ENCODE data around the gene SETD3.

SETD3 gene

DNA sequence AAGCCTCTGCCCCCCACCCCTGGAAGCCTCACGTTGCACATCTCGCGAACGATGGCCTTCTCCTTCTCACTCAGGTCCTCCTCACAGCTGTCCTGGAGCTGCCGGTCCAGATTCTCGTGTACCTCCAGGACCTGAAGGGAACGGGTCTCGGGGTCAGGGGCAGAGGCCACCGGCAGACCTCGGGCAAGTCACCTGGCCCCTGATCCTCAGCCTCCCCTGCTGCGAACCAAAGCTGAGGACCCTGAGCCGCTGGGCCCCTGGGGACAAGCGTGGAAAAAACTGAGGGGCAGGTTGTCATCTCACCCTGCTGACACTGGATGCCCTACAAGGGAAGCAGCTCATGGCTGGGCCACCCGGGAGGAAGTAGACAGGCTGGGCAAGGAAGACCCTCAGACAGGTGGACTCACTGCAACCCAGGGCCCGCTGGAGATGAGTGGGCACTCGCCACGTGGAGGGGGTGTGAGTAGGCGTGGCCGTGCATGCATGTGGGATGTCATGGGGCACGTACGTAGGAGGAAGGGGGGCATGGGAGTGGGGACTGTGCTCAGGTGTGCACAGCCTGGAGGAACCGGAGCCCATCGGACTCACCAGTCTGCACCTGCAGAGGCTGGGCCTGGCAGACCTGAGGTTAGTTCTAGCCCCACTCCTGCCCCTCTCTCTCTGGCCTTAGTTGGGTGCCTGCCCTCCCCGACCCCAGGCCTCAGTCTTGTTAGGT lies 35.7 kb upstream of the SETD3 start:
- DNase-seq, result peak; percentile 33

DNA sequence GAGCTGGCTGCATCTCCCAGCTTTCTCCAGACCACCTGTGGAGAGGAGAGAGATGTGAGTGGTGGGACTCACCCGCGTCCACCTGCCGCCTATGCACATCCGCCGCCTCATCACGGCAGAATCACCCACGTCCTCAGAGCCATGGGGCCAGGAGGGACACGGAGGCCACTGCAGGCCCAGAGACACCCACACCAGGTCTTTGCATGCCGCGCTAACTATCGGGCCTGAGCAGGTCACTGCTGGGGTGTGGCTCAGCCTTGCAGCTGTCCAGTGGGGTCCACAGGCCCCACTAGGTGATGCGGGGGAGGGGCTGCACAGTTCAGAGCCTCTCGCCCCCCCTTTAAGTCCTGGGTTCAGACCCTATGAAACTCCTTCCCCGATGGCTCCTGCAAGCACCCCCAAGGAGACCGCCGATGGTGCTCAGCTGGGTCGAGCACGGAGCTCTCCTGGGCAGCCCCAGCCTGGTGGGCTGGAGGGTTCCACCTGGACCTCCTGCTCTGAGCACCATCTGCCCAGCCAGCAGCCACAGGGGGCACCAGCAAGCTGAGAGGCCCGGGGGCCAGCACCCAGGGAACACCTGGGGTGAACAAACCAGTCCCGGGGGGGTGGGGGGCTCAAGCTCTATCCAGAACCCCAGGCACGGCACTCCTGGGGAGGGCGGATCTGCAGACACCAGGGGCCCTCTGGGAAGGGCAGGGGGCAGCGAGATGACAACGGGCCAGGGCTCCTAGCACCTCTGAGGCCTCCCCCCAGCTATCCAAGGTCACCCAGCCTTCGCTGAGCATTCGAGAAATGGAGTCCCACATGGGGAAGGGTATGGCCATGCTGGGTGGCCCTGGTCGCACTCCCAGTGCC lies 34.9 kb upstream of the SETD3 start:
- DNase-seq, result peak; percentile 37

DNA sequence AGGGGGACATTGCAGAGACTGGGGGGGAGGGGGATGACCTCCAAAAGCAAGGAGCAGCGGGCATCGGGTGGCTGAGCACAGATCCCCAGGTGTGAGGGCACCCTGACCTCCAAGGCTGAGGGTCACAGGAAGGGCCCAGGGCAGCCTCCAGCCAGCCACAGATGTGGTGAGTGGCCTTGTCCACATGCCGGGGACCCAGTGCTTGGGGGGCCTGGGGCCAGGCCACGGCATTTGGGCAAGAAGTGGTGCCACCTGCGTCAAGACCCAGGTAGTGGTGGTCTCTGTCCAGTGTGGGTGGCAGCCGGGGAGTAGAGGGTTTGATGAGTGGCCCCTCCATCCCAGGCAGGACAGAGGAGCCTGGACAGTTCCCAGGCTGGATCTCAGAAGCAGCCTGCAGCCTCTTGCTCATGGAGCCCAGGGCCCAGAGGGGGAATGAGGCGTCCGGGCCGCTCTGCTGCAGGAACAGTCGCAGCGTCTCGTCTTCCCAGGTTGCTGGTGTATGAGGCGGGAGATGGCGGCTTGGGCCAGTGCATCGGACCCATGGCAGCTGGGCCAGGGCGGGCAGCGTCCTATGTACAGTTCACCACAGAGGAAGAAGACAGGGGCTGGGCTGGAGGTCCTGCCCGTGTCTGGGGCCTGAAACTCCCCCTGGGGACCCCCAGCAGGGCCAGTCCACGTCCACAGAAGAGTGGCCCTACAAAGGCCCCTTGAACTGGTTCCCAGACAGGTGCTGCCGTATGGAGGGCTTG lies 34.1 kb upstream of the SETD3 start:
- peak; percentile 23 for DNase-seq

GRCh38 chr14:99513946-99514551 lies 33.4 kb upstream of the SETD3 start:
- DNase-seq, result peak; percentile 42

GRCh38 chr14:99513183-99513694 lies 32.6 kb upstream of the SETD3 start:
- peak; percentile 42 for DNase-seq

GRCh38 chr14:99512571-99513182 lies 32.0 kb upstream of the SETD3 start:
- DNase-seq, result peak; percentile 34

DNA sequence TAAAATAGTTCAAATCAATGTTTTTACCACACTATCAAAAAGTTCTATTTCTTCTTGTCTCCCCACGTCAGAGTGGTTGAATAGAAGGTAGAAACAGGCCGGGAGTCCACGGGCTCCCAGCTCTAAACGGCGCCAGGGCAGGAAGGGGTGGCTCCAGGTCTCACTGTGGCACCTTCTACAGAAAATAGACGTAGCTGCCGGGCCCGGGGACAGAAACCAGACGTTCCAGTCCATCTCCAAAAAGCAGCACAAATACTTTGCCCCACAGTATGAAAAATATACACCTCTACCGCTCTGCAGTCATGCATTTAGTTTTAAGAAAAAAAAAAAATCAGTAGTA lies 31.4 kb upstream of the SETD3 start:
- DNase-seq, result peak; percentile 21

DNA sequence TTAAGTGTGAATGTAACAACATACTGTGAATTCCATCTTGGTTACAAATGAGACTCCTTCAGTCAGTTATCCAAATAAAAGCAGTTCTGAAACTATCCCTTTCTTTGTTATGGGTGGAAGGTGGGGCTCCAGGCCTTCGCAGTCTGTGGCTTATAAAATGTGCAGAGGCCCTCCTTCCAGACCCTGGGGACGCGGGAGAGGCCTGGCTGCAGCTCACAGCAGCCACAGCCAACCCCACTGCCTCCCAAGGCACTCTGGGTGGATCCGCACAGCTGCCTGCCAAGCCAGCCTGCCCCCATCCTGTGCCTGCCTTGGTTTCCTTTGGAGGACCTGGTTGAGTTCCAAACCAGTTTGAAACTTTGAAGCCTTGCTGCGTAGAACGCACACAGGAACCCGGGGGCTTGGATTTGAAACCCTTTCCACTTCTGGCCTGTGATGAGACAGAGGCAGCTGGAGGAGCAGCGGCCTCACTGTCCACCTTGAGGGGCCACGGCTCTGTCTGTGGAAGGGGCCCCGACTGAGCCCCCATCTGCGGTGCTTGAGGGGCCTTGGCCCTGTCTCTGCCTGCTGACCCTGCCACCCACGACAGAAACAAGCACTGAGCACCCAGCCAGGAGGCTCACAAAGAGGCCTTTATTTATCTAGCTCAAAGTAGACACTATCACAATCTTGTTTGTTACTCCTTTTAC lies 30.9 kb upstream of the SETD3 start:
- DNase-seq, result peak; percentile 56

- DNase-seq, result peak; percentile 25
Observed at GRCh38 chr14:99510556-99511139, 30.0 kb upstream of the SETD3 start.

DNA sequence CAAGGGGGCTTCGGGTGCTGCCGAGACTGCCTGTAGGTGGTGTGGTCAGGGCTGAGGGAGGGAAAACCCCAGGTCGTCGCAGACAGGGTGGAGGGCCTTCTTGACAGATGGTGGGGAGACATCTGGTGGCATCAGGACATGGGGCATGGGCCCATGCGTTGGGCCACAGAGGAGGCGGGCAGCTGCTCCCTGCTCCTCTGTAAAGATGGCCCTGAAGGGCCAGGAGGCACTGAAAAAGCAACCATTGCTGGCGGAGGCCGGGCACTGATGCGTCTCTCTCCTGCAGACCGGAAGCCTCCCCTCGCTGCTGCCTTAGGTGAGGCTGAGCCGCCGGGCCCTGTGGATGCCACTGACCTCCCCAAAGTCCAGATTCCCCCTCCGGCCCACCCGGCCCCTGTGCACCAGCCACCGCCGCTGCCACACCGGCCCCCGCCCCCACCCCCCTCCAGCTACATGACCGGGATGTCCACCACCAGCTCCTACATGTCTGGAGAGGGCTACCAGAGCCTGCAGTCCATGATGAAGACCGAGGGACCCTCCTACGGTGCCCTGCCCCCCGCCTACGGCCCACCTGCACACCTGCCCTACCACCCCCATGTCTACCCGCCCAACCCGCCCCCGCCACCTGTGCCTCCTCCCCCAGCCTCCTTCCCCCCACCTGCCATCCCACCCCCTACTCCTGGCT lies 29.4 kb upstream of the SETD3 start:
- no peak for DNase-seq

DNA sequence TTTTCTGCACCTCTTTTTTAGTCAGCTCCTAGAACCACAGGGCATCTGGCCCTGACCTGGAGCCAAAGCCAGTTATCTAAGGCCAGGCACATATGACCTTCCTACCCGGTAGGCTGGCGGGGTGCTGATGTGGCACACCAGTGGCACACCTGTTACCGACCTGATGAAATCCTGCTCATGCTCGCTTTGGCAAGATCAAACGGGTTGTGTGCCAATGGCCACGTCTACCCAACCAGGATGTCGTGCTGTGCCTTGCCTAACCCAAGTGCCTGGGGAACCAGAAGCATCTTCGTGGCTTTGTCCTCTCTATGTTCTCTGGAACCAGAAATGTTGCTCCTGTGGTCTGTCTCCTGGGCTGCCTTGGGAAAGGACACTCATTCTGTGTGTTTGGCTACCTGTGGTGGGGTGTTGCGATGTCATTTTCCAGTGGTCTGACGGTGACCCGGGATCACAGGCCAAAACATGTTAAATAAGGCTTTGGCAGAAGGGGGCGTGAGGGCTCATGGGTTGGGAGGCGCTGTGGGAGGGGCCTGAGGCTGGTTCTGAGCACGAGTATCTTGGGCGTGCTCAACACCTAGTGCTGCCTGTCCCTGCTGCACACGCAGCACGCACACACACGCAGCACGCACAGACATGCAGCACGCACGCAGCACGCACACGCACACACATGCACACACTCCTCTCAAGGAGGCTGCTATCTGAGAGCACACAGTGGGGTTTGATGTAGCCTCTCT lies 28.4 kb upstream of the SETD3 start:
- DNase-seq, result no peak

DNA sequence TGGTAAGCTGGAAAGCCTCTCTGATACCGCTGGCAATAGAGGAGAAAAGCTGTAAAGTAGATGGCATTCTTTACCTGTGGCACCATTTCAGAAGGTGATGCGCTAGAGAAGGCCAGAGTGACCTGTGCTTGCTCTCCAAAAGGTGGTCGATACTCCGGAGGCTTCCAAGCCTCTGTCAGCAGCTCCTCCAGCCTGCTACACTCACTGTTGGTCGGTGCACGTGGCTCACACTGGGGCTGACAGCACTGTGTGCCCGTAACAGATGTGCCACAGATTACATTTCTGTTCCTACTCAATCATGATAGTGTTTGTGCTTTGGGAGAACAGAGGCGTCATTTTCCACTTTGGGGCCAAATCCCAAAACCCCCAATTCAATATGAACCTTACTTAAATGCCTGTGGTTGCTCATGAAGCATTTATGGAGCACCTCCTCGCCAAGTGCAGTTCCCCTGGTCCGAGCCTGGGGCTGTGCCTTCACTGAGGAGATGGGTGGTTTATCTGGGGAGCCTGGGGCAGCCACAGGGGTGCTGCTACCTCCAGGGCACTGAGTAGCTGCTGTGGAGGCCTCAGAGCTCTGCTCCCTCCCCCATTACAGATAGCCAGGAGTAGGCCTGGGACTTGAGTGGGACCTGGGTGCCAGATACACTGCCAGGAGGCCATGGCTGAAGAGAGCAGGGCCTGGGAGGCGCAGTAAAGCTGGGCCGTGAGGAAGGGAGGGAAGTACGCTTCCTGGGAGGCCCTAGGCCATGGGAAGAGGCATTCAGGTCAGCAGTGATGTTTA lies 27.4 kb upstream of the SETD3 start:
- no peak for DNase-seq

DNA sequence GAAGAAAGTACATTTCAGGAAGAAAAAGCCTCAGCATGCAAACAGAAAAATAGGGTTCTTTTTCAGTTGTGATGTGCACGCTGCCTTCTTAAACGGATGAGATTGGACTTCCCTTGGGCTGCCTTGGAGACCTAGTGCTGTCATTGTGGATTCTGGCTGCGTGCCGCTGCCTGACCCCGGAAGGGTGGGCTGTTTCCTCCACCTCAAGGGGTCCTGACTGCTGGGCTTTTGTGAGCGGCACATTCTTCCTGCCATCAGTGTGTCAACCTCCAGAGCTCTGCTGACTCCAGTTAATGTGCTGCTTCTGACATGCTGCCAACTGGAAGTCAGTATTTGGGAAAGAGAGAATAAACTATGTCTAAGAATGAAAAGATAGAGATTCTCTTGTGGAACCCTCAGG lies 25.6 kb upstream of the SETD3 start:
- no peak for DNase-seq

GRCh38 chr14:99505089-99505488 lies 24.4 kb upstream of the SETD3 start:
- DNase-seq, result no peak

GRCh38 chr14:99503848-99504453 lies 23.3 kb upstream of the SETD3 start:
- no peak for DNase-seq

DNA sequence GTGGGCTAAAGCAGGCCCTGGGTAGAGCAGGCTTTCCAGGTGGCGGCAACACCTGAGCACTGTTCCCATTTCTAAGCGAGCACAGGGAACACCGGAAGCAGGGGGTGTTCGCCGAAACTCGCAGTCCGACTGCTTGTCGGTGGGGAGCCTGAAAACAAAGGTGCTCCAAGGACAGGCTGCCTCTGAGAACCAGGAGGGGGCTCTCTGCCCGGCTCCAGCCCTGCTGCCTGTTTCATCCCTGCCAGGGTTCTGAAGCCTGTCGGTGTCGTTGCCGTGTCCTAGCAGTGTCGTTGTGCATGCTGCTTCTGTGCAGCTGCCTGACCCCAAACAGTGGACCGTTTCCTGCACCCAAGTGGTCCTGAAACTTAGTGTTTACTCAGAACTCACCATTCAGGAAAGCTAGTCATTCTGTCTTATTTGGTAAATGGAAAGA lies 22.3 kb upstream of the SETD3 start:
- no peak for DNase-seq

- DNase-seq, result no peak
Observed at GRCh38 chr14:99497894-99498293, 17.2 kb upstream of the SETD3 start.

- DNase-seq, result no peak
Observed at GRCh38 chr14:99497341-99497740, 16.7 kb upstream of the SETD3 start.

DNA sequence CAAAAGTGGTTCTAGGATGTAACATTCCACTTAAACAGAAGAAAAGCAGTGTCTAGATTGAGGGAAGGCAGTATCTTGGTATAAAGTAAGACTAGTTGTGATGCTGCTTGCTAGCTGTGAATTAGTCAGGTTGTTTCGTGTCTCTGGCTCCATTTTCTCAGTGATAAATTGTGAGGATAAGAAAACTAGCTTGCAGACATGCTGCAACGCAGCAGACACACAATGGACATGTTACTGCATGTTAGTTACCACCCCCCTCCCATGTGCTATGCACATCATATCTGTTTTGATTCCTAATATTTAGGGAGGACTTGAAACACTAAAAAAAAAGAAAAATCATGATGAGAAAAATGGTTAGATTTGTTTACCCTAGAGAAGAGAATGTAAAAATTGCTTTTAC lies 3.4 kb upstream of the SETD3 start:
- DNase-seq, result no peak
